ENCODE data around the gene ATP11A. TPM values are rescaled to one million over a fixed set of nuclear protein-coding genes. Genes with fewer than 3 reads are reported as not detected.

Gene ATP11A
- total RNA-seq, 1 experiment from 2014 or later: 9.4 TPM

DNA sequence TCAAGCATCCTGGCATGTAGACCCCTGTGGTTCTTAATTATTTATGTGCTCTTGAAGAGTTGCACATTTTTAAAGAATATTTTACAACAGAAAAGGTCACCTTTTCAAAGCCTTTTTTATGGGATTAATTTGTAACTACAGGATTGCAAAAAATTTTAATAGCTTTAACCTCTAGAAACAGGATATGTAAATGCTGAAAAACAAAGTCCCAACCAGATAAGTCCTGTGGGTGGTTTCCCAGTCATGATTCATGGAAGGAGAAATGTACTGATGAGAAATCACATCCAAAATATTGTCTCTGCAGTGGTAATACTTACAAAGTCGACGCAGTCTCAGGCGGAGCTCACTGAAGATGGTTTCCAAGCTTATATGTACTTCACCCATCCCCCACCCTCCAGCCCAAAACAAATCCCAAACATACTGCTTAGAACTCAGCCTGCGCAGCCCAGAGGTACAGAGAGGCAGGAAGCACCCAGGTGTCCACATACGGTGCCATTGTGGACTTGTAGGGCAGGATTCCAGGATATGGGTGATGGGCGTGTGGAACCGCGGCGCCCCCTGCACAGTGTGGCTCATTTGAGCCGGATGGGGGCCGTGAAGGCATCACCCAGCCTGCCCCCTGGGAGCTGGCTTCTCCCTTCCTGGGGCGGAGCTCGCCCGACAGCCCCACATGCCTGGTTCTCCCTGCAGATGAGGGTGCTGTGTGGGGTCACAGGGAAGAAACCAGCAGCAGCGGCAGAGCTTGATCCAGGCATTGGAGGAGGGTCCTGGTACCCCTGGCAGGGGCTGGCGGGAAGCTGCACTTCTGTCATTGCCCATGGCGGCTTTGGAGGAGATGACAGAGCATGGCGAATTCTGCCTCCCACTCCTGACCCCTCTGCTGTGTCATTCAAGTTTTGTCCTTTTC is 101.2 kb downstream of the ATP11A start:
- Histone ChIP-seq H3K4me3 (ENCODE audit: low read depth, low read length, poor library complexity, severe bottlenecking) (no peak overlapping the region), H3K27me3 (replicated peaks; ENCODE audit: insufficient read depth, low read depth, low read length, poor library complexity) (no peaks in the 10 kb centered on the region), H3K9me3 (ENCODE audit: low read depth, low read length, poor library complexity, severe bottlenecking) (no peaks in the 10 kb centered on the region), H3K4me1 (ENCODE audit: insufficient read depth, low read length, poor library complexity, severe bottlenecking) (peaks cover 7% of the 10 kb centered on the region), H3K36me3 (ENCODE audit: insufficient read depth, low read length, poor library complexity, severe bottlenecking) (no peaks in the 10 kb centered on the region), H3K27ac (ENCODE audit: low read depth, low read length, poor library complexity, severe bottlenecking) (no peak overlapping the region)
- peak; percentile 56 for DNase-seq (ENCODE audit: low spot score)
- TF ChIP-seq, protein P1, sequence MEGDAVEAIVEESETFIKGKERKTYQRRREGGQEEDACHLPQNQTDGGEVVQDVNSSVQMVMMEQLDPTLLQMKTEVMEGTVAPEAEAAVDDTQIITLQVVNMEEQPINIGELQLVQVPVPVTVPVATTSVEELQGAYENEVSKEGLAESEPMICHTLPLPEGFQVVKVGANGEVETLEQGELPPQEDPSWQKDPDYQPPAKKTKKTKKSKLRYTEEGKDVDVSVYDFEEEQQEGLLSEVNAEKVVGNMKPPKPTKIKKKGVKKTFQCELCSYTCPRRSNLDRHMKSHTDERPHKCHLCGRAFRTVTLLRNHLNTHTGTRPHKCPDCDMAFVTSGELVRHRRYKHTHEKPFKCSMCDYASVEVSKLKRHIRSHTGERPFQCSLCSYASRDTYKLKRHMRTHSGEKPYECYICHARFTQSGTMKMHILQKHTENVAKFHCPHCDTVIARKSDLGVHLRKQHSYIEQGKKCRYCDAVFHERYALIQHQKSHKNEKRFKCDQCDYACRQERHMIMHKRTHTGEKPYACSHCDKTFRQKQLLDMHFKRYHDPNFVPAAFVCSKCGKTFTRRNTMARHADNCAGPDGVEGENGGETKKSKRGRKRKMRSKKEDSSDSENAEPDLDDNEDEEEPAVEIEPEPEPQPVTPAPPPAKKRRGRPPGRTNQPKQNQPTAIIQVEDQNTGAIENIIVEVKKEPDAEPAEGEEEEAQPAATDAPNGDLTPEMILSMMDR (conservative IDR thresholded peaks at IDR 0.05; ENCODE audit: low read depth, low read length): no peak
- TF ChIP-seq EZH2 (IDR thresholded peaks at IDR 0.05; ENCODE audit: borderline replicate concordance, low read depth, low read length, poor library complexity, severe bottlenecking): no peak
- CTCF ChIA-PET: no interaction called here
- intact Hi-C loops (cut with micrococcal nuclease; ENCODE audit: unreplicated experiment): no loop called here
- no TSS peak for BruUV-seq (replicated peaks)
- POLR2A ChIA-PET (ENCODE audit: low non-redundant PET): no interaction called here

DNA sequence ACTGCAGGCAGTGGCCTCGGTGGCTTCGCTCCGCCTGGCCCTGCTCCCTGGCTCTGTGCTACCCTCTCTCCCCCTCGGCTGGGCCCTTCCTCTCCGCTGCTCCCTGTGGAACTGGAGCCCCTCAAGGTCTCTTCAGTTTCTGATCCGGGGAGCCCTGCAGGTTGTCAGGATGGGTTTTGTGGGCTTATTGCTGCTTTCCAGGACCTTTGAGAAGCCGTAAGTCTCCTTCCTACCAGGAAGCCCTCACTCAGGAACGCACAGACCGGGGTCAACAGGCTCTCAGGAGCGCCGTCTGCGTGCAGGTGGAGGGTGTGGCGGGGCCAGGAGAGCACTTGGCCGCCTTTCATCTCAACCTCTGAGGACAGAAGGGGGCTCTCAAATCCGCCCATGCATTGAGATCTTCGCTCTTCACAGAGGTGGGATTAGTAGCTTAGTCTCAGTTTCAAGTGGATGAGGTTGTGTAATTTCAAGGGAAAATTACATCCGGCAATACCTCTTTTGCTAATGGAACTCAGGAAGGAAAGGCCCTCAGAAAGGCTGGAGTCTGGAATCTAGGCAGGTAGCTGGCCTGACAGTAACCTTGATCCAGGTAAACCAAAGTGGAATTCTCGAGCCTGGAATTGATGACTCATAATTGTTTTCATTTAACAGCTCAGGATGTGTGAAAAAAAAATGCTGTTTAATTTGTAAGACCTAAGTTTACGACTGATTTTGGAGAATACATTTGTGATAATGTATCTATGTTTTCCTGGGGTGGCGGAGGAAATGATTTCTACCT is 102.0 kb downstream of the ATP11A start:
- peaks cover 7% of the 10 kb centered on the region for H3K4me1 ChIP-seq (ENCODE audit: insufficient read depth, low read length, poor library complexity, severe bottlenecking)
- no peak overlapping the region for H3K4me3 ChIP-seq (ENCODE audit: low read depth, low read length, poor library complexity, severe bottlenecking)
- no peak for TF ChIP-seq EZH2 (IDR thresholded peaks at IDR 0.05; ENCODE audit: borderline replicate concordance, low read depth, low read length, poor library complexity, severe bottlenecking)
- TF ChIP-seq, protein P1 (conservative IDR thresholded peaks at IDR 0.05; ENCODE audit: low read depth, low read length): no peak
- CTCF ChIA-PET: no interaction called here
- no peaks in the 10 kb centered on the region for H3K36me3 ChIP-seq (ENCODE audit: insufficient read depth, low read length, poor library complexity, severe bottlenecking)
- no peaks in the 10 kb centered on the region for H3K9me3 ChIP-seq (ENCODE audit: low read depth, low read length, poor library complexity, severe bottlenecking)
- H3K27ac ChIP-seq (ENCODE audit: low read depth, low read length, poor library complexity, severe bottlenecking): no peak overlapping the region
- no peaks in the 10 kb centered on the region for H3K27me3 ChIP-seq (replicated peaks; ENCODE audit: insufficient read depth, low read depth, low read length, poor library complexity)
- intact Hi-C loops (cut with micrococcal nuclease; ENCODE audit: unreplicated experiment): no loop called here
- BruUV-seq (replicated peaks): no TSS peak
- POLR2A ChIA-PET (ENCODE audit: low non-redundant PET): no interaction called here
- no peak for DNase-seq (ENCODE audit: low spot score)

DNA sequence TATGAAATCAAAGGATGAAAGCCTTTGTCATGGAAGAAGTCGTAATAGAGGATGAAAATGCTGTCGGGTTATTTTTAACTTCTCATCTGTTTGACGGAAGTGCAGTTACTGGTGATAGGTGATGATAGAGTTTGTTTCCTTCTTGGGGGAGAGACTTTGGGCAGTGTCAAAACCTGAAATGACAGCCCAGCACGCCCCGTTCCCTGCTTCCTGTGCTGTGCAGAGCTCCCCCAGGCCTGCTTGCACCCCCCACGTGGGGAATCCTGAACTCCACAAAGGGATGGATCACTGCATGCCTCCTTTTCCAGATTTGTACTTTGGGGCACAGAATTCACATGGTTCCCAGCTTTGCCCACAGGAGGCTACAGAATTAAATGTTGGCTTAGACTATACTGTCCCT is 102.7 kb downstream of the ATP11A start:
- H3K36me3 ChIP-seq (ENCODE audit: insufficient read depth, low read length, poor library complexity, severe bottlenecking): no peaks in the 10 kb centered on the region
- TF ChIP-seq EZH2 (IDR thresholded peaks at IDR 0.05; ENCODE audit: borderline replicate concordance, low read depth, low read length, poor library complexity, severe bottlenecking): no peak
- TF ChIP-seq, protein P1 (conservative IDR thresholded peaks at IDR 0.05; ENCODE audit: low read depth, low read length): no peak
- H3K4me3 ChIP-seq (ENCODE audit: low read depth, low read length, poor library complexity, severe bottlenecking): no peak overlapping the region
- H3K9me3 ChIP-seq (ENCODE audit: low read depth, low read length, poor library complexity, severe bottlenecking): no peaks in the 10 kb centered on the region
- no peak for DNase-seq (ENCODE audit: low spot score)
- H3K27me3 ChIP-seq (replicated peaks; ENCODE audit: insufficient read depth, low read depth, low read length, poor library complexity): no peaks in the 10 kb centered on the region
- no peak overlapping the region for H3K27ac ChIP-seq (ENCODE audit: low read depth, low read length, poor library complexity, severe bottlenecking)
- CTCF ChIA-PET: no interaction called here
- BruUV-seq (replicated peaks): no TSS peak
- intact Hi-C loops (cut with micrococcal nuclease; ENCODE audit: unreplicated experiment): no loop called here
- POLR2A ChIA-PET (ENCODE audit: low non-redundant PET): no interaction called here
- H3K4me1 ChIP-seq (ENCODE audit: insufficient read depth, low read length, poor library complexity, severe bottlenecking): peaks cover 7% of the 10 kb centered on the region
